GM10248 (cell line): Measurements from ENCODE around the gene GPAT3.

Experiments
- CTCF ChIA-PET: fragments of 300-600 bp; sonication (Branson Sonifier 250); formaldehyde crosslinking; extraction: SDS; loops from one replicate; lab custom pipeline; 2021; ENCODE audit warnings: antibody characterized with exemption; lab: Yijun Ruan, JAX
- POLR2A ChIA-PET: fragments of 350-650 bp; sonication (Branson Sonifier 250); formaldehyde crosslinking; extraction: SDS; loops from one replicate; lab custom pipeline; 2020; ENCODE audit warnings: antibody characterized with exemption; lab: Yijun Ruan, JAX
- DNase-seq: peaks from one replicate; pipeline ENCODE4 v3.0.0; 2012; ENCODE audit errors: extremely low spot score
- CTCF ChIP-seq: IDR thresholded peaks from 2 replicates; pipeline ENCODE4 v1.5.1; 2012; ENCODE audit warnings: mild to moderate bottlenecking, low read depth; ENCODE audit errors: extremely low read depth, missing control alignments, control extremely low read depth

GPAT3 gene

GRCh38 chr4:83644677-83645659 is 109.1 kb downstream of the GPAT3 start:
- ChIA-PET CTCF (interaction anchor here (0.8 to 6.8 kb wide), 31 partner anchors 9 to 1330 kb away, joined by 3 to 51 read pairs (median 4); no protein-coding TSS in a partner anchor), POLR2A (no interaction called here)
- DNase-seq, result peak; percentile 61
- peak; percentile 82 for TF ChIP-seq CTCF

- TF ChIP-seq CTCF, result no peak
- ChIA-PET POLR2A (no interaction called here), CTCF (interaction anchor here (1.2 to 5.5 kb wide), 10 partner anchors 9 to 1328 kb away, joined by 3 to 40 read pairs (median 6); no protein-coding TSS in a partner anchor)
- DNase-seq, result no peak
These were observed 110.8 kb downstream of the GPAT3 start for GRCh38 chr4:83646538-83647239.

- CTCF ChIA-PET, result interaction anchor here (1.1 to 4.7 kb wide), 3 partner anchors 9 to 19 kb away, joined by 4 to 17 read pairs (median 5); no protein-coding TSS in a partner anchor
- POLR2A ChIA-PET, result no interaction called here
- no peak for TF ChIP-seq CTCF
- no peak for DNase-seq
These were observed 115.9 kb downstream of the GPAT3 start for GRCh38 chr4:83651846-83652245.
